T-cell (primary cell): ENCODE measurements around the gene CDCA4. TPM values are rescaled to one million over a fixed set of nuclear protein-coding genes. Genes with fewer than 3 reads are reported as not detected.
"Not testable (repeated sequence)": the region's sequence is repeated elsewhere in the genome, so short reads cannot be mapped to it uniquely, and the experiment has no call there.

Experiments
- ATAC-seq, 4 experiments: fragments of 200-7000 bp in 3 of 4; fragments of 150-1000 bp in 1 of 4; cut with Tn5 transposase; replicated peaks in 1 of 4; 1 replicate in 3 of 4; 2 replicates in 1 of 4; pipeline ENCODE4 v1.10.0; 2021; ENCODE audit warnings: moderate library complexity in 3 of 4, mild to moderate bottlenecking in 2 of 4, moderate number of reproducible peaks in 1 of 4
- CTCF ChIA-PET, 2 donors: fragments of 300-600 bp; sonication (Branson Sonifier 250); formaldehyde crosslinking; loops; one replicate each; lab custom pipeline; 2022; ENCODE audit warnings: antibody characterized with exemption in 2 of 2; lab: Charles Lee
- POLR2A ChIA-PET, 2 donors: fragments of 300-600 bp; sonication (Branson Sonifier 250); formaldehyde crosslinking; loops; one replicate each; lab custom pipeline; 2022; ENCODE audit warnings: antibody characterized with exemption in 2 of 2; lab: Charles Lee
- DNase-seq, 35 experiments: peaks; one replicate each; pipeline versions ENCODE4 v3.0.0 to v3.0.0-alpha.2; 2013 to 2023
- H3K27ac ChIP-seq: one replicate; pipeline ENCODE4 v1.5.1; 2013; ENCODE audit warnings: low read length
- H3K27me3 ChIP-seq, 2 experiments: replicated peaks in 1 of 2; 1 replicate in 1 of 2; 2 replicates in 1 of 2; pipeline versions ENCODE4 v1.6.1 to v1.7.0; 2013; ENCODE audit warnings: low read length in 1 of 2, mixed read lengths in 1 of 2; ENCODE audit not compliant: control insufficient read depth in 2 of 2, insufficient read depth in 2 of 2; ENCODE audit errors: extremely low read depth in 1 of 2
- H3K36me3 ChIP-seq, 2 donors: 1 replicate in 1 of 2; 2 replicates in 1 of 2; pipeline versions ENCODE4 v1.6.1 to v1.7.0; 2013; ENCODE audit warnings: low read length in 1 of 2; ENCODE audit not compliant: control insufficient read depth in 2 of 2, insufficient read depth in 1 of 2; ENCODE audit errors: extremely low read depth in 1 of 2
- H3K4me1 ChIP-seq, 2 experiments: 1 replicate in 1 of 2; 2 replicates in 1 of 2; pipeline versions ENCODE4 v1.6.1 to v1.7.0; 2013; ENCODE audit warnings: low read length in 2 of 2, mixed read lengths in 1 of 2; ENCODE audit not compliant: insufficient read depth in 2 of 2, control insufficient read depth in 1 of 2; ENCODE audit errors: extremely low read depth in 1 of 2
- H3K4me3 ChIP-seq, 2 donors: 1 replicate in 1 of 2; 2 replicates in 1 of 2; pipeline versions ENCODE4 v1.5.1 to v1.7.0; 2013; ENCODE audit warnings: mild to moderate bottlenecking in 2 of 2, low read length in 1 of 2, moderate library complexity in 1 of 2; ENCODE audit not compliant: control insufficient read depth in 1 of 2; ENCODE audit errors: extremely low read depth in 1 of 2
- H3K9me3 ChIP-seq: 2 replicates; pipeline ENCODE4 v1.7.0; 2013
- H3K27ac Mint-ChIP-seq, 2 donors: one replicate each; pipeline ENCODE4 v1.8.0; 2020 to 2021; ENCODE audit warnings: mild to moderate bottlenecking in 2 of 2, mixed read lengths in 2 of 2
- H3K27me3 Mint-ChIP-seq, 2 donors: one replicate each; pipeline ENCODE4 v1.8.0; 2021 to 2022; ENCODE audit warnings: mixed read lengths in 2 of 2
- H3K36me3 Mint-ChIP-seq: one replicate; pipeline ENCODE4 v1.8.0; 2021; ENCODE audit warnings: mixed read lengths
- H3K4me1 Mint-ChIP-seq, 3 donors: one replicate each; pipeline ENCODE4 v1.8.0; 2020 to 2022; ENCODE audit warnings: mixed read lengths in 3 of 3, mild to moderate bottlenecking in 1 of 3
- H3K4me3 Mint-ChIP-seq, 3 donors: one replicate each; pipeline ENCODE4 v1.8.0; 2020 to 2022; ENCODE audit warnings: mild to moderate bottlenecking in 3 of 3, mixed read lengths in 3 of 3, moderate library complexity in 3 of 3
- H3K9me3 Mint-ChIP-seq, 3 donors: one replicate each; pipeline ENCODE4 v1.8.0; 2020 to 2022; ENCODE audit warnings: mixed read lengths in 3 of 3
- WGBS: methylation state at CpG from one replicate; pipeline ENCODE4 v1.1.5; 2013; ENCODE audit warnings: missing lambda C conversion rate; ENCODE audit not compliant: insufficient coverage; 5-methylcytosine and 5-hydroxymethylcytosine counted together
- total RNA-seq, 35 experiments: library from RNA in 6 of 35; stranded (reverse) in 6 of 35; fragments of 120-200 nt in 1 of 35; gene quantifications; one replicate each; pipeline versions ENCODE4 v1.2.1 to v1.2.4 and lab custom pipeline; 2013 to 2026

Gene CDCA4
- total RNA-seq, 5 donors from 2014 or later (not counting 1 experiment from before 2014, with no cell fraction given) = 13.0 to 20.1 (median 15.8) TPM

DNA sequence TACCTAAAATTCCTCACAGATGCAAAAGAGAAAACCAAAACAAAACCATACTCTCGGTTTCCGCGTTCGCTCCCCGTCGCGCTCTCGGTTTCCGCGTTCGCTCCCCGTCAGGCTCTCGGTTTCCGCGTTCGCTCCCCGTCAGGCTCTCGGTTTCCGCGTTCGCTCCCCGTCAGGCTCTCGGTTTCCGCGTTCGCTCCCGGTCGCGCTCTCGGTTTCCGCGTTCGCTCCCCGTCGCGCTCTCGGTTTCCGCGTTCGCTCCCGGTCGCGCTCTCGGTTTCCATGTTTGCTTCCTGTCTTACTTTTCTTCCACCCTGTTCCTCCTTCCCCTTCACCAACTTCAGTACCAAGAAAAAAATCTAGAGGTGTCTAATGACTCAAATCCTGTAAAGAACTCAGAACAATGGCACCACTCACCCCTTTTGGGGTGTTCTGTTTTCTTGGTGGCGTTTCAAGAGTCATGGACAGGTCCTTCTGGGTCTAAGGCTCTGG lies 12.6 kb upstream of the CDCA4 start:
- H3K4me1 ChIP-seq, H3K36me3 Mint-ChIP-seq, H3K9me3 ChIP-seq, H3K36me3 ChIP-seq, CTCF ChIA-PET, H3K27me3 Mint-ChIP-seq, POLR2A ChIA-PET, H3K27me3 ChIP-seq, H3K9me3 Mint-ChIP-seq: not testable (repeated sequence)
- ATAC-seq (peak in 3 of 4 experiments; percentile 27 to 51 (median 41)), DNase-seq (peak in 1 of 35 experiments; percentile 45)
- H3K4me3 Mint-ChIP-seq = peak overlapping the region; percentile 67 to 91 (median 87)
- Histone ChIP-seq H3K4me3 (peak overlapping the region; percentile 56 to 78), H3K27ac (peak overlapping the region; percentile 69)
- under 1% methylated on average over 34 of the region's 45 CpGs for WGBS
- H3K27ac Mint-ChIP-seq = peak overlapping the region; percentile 36 to 91
- H3K4me1 Mint-ChIP-seq = peaks cover 5 to 22% (median 16%) of the 10 kb centered on the region in 3 donors

DNA sequence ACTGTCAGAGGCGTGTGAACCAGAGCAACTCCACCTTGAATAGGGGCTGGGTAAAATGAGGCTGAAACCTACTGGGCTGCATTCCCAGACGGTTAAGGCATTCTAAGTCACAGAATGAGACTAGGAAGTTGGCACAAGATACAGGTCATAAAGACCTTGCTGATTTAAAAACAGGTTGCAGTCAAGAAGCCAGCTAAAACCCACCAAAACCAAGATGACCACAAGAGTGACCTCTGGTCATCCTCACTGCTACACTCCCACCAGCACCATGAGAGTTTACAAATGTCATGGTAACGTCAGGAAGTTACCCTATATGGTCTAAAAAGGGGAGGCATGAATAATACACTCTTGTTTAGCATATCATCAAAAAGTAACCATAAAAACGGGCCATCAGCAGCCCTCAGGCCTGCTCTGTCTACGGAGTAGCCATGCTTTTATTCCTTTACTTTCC lies 11.6 kb upstream of the CDCA4 start:
- CTCF ChIA-PET, H3K36me3 ChIP-seq, H3K27me3 Mint-ChIP-seq, H3K36me3 Mint-ChIP-seq, H3K27ac ChIP-seq, H3K9me3 Mint-ChIP-seq, H3K4me1 ChIP-seq, DNase-seq, ATAC-seq, H3K4me3 ChIP-seq, H3K9me3 ChIP-seq, H3K27me3 ChIP-seq: not testable (repeated sequence)
- 80% methylated on average over 3 of the region's 5 CpGs for WGBS
- Mint-ChIP-seq H3K4me1 (peaks cover 5 to 22% (median 16%) of the 10 kb centered on the region in 3 donors), H3K27ac (peak overlapping the region in 1 of 2 donors; percentile 91), H3K4me3 (peak overlapping the region in 2 of 3 donors; percentile 87 to 91)
- POLR2A ChIA-PET = interaction anchor here in 1 of 2 donors (0.7 kb wide), 1 partner anchor 222 kb away, joined by 3 read pairs; no protein-coding TSS in a partner anchor

DNA sequence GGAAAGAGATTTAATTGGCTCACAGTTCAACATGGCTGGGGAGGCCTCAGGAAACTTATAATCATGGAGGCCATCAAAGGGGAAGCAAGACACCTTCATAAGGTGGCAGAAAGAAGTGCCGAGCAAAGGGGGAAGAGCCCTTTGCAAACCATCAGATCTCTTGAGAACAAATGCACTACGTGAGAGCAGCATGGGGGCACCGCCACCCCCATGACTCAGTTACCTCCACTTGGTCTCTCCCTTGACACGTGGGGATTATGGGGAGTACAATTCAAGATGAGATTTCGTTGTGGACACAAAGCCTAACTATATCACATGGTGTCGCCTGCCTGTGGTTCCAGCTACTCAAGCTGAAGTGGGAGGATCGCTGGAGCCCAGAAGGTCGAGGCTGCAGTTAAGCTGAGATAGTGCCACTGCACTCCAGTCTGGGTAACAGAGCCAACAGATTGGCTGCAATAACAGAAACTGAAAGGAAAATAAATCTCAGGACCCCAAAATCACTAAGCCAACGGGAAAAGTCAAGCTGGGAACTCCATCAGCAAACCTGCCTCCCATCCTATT lies 10.0 kb upstream of the CDCA4 start:
- CTCF ChIA-PET = interaction anchor here in 1 of 2 donors (0.5 kb wide), 1 partner anchor 486 kb away, joined by 3 read pairs; no protein-coding TSS in a partner anchor
- Histone ChIP-seq H3K27me3 (no peaks in the 10 kb centered on the region), H3K4me3 (no peak overlapping the region), H3K27ac (no peak overlapping the region), H3K36me3 (no peaks in the 10 kb centered on the region), H3K9me3 (no peaks in the 10 kb centered on the region), H3K4me1 (peaks cover 2 to 9% of the 10 kb centered on the region in 2 experiments)
- peaks cover 10 to 31% (median 23%) of the 10 kb centered on the region in 3 donors for H3K4me1 Mint-ChIP-seq
- POLR2A ChIA-PET = no interaction called here
- H3K4me3 Mint-ChIP-seq = peak overlapping the region in 1 of 3 donors; percentile 19
- DNase-seq (no peak), ATAC-seq (no peak)
- H3K9me3 Mint-ChIP-seq = no peaks in the 10 kb centered on the region
- H3K27ac Mint-ChIP-seq = no peak overlapping the region
- 88% methylated on average over 3 of the region's 9 CpGs for WGBS
- H3K36me3 Mint-ChIP-seq = no peaks in the 10 kb centered on the region
- H3K27me3 Mint-ChIP-seq = no peaks in the 10 kb centered on the region

DNA sequence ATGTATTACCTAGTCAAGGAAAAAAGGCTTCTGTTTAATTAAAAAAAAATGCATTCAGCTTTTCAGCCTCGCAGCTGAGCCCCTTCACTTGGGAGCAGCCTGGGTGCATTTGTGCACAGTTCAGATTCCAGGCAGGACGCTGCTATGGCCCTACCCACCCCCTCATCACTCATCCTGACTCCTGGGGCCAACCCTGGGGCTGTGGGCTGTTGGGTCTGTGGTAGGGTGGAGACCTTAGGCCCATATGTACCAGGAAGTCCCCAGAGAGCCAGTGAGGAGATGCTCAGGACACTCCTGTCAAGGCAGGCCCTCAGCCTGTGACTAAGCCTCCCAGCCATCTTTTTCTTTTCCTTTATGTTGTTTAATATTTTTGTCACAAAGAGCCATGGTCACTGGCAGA lies 9.3 kb upstream of the CDCA4 start:
- no peaks in the 10 kb centered on the region for H3K9me3 ChIP-seq
- WGBS = no CpG with 5 or more reads among the region's 2 CpGs
- no peaks in the 10 kb centered on the region for H3K36me3 ChIP-seq
- ChIA-PET CTCF (no interaction called here), POLR2A (no interaction called here)
- Mint-ChIP-seq H3K27ac (no peak overlapping the region), H3K9me3 (no peaks in the 10 kb centered on the region), H3K4me1 (peaks cover 17 to 37% (median 23%) of the 10 kb centered on the region in 3 donors), H3K27me3 (no peaks in the 10 kb centered on the region), H3K4me3 (no peak overlapping the region), H3K36me3 (no peaks in the 10 kb centered on the region)
- DNase-seq = no peak
- peaks cover 2 to 12% of the 10 kb centered on the region in 2 experiments for H3K4me1 ChIP-seq
- no peak overlapping the region for H3K4me3 ChIP-seq
- no peak for ATAC-seq
- no peak overlapping the region for H3K27ac ChIP-seq
- no peaks in the 10 kb centered on the region for H3K27me3 ChIP-seq

DNA sequence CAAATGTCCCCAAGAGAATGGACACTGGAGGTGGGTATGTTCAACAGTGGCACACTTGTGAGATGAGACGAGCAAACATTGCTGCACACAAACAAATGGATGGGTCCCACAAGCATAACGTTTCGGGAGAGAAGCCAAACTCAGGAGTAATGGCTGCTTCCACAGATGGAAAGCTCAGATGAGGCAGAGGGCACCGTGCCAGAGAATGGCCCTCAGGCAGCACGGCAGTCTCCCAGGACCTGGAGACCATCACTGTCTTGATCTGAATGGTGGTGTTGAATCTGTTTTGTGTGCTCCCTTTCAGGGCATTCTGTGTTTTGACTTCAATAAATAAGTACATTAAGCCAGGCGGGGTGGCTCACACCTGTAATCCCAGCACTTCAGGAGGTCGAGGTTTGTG lies 8.5 kb upstream of the CDCA4 start:
- POLR2A ChIA-PET = interaction anchor here in 1 of 2 donors (0.5 to 0.7 kb wide), 2 partner anchors 17 to 33 kb away, joined by 3 to 4 read pairs; no protein-coding TSS in a partner anchor
- Mint-ChIP-seq H3K4me3 (no peak overlapping the region), H3K36me3 (no peaks in the 10 kb centered on the region), H3K4me1 (peaks cover 23 to 42% (median 23%) of the 10 kb centered on the region in 3 donors), H3K27me3 (no peaks in the 10 kb centered on the region), H3K9me3 (no peaks in the 10 kb centered on the region), H3K27ac (no peak overlapping the region)
- H3K27ac ChIP-seq = no peak overlapping the region
- H3K9me3 ChIP-seq = no peaks in the 10 kb centered on the region
- H3K4me1 ChIP-seq = peaks cover 2 to 20% of the 10 kb centered on the region in 2 experiments
- CTCF ChIA-PET = interaction anchor here in 1 of 2 donors (0.6 to 1.6 kb wide), 2 partner anchors 15 to 56 kb away, joined by 3 to 6 read pairs; no protein-coding TSS in a partner anchor
- H3K4me3 ChIP-seq = no peak overlapping the region
- no peak for DNase-seq
- H3K36me3 ChIP-seq = no peaks in the 10 kb centered on the region
- ATAC-seq = no peak
- H3K27me3 ChIP-seq = no peaks in the 10 kb centered on the region
- 98% methylated on average over 7 of the region's 7 CpGs for WGBS

DNA sequence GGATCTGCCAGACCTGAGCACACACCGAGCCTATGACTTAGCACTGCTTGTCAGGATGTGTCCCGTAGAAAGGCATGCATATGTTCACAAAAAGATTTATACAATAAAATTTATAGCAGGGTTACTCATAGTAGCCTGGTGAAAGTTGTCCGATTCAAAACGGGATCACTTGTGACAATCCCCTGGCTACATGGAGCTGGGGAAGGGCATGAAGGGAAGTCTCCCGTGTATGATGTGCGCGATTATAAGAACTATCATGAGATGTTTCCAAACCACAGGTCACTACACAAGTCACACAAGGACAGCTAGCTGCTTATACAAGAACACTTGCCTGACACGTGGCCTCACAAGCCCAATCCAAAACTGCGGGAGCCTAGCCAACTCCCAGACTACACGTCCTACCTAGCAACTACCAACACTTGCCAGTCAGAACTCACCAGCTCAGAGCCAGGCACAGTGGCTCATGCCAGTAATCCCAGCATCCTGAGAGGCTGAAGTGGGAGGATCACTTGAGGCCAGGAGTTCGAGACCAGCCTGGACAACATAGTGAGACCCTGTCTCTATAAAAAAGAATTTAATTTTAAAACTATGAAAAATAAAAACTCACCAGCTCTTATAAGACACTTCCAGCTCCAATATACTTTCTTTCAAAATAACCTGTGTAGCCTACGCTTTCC lies 7.5 kb upstream of the CDCA4 start:
- no peaks in the 10 kb centered on the region for H3K27me3 Mint-ChIP-seq
- WGBS = 100% methylated on average over 4 of the region's 12 CpGs
- H3K4me3 Mint-ChIP-seq = no peak overlapping the region
- DNase-seq (no peak), ATAC-seq (no peak)
- H3K9me3 Mint-ChIP-seq = no peaks in the 10 kb centered on the region
- Histone ChIP-seq H3K36me3 (no peaks in the 10 kb centered on the region), H3K27ac (no peak overlapping the region), H3K4me1 (peaks cover 2 to 25% of the 10 kb centered on the region in 2 experiments), H3K9me3 (no peaks in the 10 kb centered on the region), H3K27me3 (no peaks in the 10 kb centered on the region), H3K4me3 (no peak overlapping the region)
- ChIA-PET CTCF (interaction anchor here (0.5 to 1.6 kb wide), 2 partner anchors 16 to 43 kb away, joined by 3 to 7 read pairs; no protein-coding TSS in a partner anchor), POLR2A (no interaction called here)
- H3K27ac Mint-ChIP-seq = no peak overlapping the region
- peaks cover 15 to 43% (median 28%) of the 10 kb centered on the region in 3 donors for H3K4me1 Mint-ChIP-seq
- no peaks in the 10 kb centered on the region for H3K36me3 Mint-ChIP-seq
